A549 (cell line): ENCODE results near the gene OPRD1. TPM values are rescaled to one million over a fixed set of nuclear protein-coding genes. Genes with fewer than 3 reads are reported as not detected.
"Not testable (repeated sequence)": the region's sequence is repeated elsewhere in the genome, so short reads cannot be mapped to it uniquely, and the experiment has no call there.

ENCODE experiments used
- ATAC-seq, 2 experiments: fragments of 200-7000 bp in 1 of 2; fragments of >200 bp in 1 of 2; cut with Nextera tagmentation in 1 of 2; cut with Tn5 transposase in 1 of 2; 3 replicates each; pipeline versions ENCODE4 v1.8.0 to v1.9.1; 2018 to 2020; ENCODE audit warnings: mild to moderate bottlenecking in 1 of 2, moderate library complexity in 1 of 2
- CTCF ChIA-PET: fragments of 300-600 bp; sonication (Branson Sonifier 250); formaldehyde crosslinking; extraction: SDS; loops from one replicate; lab custom pipeline; 2021; ENCODE audit warnings: antibody characterized with exemption, inconsistent platforms; lab: Yijun Ruan, JAX
- POLR2A ChIA-PET: fragments of 350-600 bp; formaldehyde crosslinking; extraction: SDS; loops from one replicate; lab custom pipeline; 2021; ENCODE audit warnings: antibody characterized with exemption, inconsistent platforms; lab: Yijun Ruan, JAX
- DNase-seq, 2 experiments: peaks; one replicate each; pipeline versions ENCODE4 v3.0.0 to v3.0.0-alpha.2; 2011 to 2016; ENCODE audit warnings: low read depth in 1 of 2, low spot score in 1 of 2
- FAIRE-seq: peaks from 2 replicates; lab custom pipeline; 2011; peaks lifted over from hg19 to GRCh38; lab: Jason Lieb, UNC
- H3K27ac ChIP-seq, 2 experiments: fragments of >200 bp; sonication (Bioruptor Twin); formaldehyde crosslinking; 3 replicates each; pipeline ENCODE4 v1.5.1; 2016 to 2017
- H3K4me1 ChIP-seq: fragments of >200 bp; sonication (Bioruptor Twin); formaldehyde crosslinking; 3 replicates; pipeline ENCODE4 v1.6.1; 2016
- H3K4me2 ChIP-seq: fragments of >200 bp; sonication (Bioruptor Twin); formaldehyde crosslinking; 3 replicates; pipeline ENCODE4 v1.6.1; 2016
- H3K4me3 ChIP-seq: fragments of >200 bp; sonication (Bioruptor Twin); formaldehyde crosslinking; 3 replicates; pipeline ENCODE4 v1.5.1; 2016
- H3K9me3 ChIP-seq: fragments of >200 bp; sonication (Bioruptor Twin); formaldehyde crosslinking; 3 replicates; pipeline ENCODE4 v1.6.1; 2016
- CBX2 ChIP-seq: fragments of 200-600 bp; sonication (generic); IDR thresholded peaks from 2 replicates; pipeline ENCODE4 v1.6.1; 2016; ENCODE audit warnings: low read depth, mild to moderate bottlenecking, borderline replicate concordance
- CHD4 ChIP-seq: fragments of 200-600 bp; sonication (generic); IDR thresholded peaks from 2 replicates; pipeline ENCODE4 v1.6.1; 2016; ENCODE audit warnings: antibody characterized with exemption, mild to moderate bottlenecking, borderline replicate concordance
- HEYL ChIP-seq: fragments of 250-450 bp; sonication (Bioruptor Pico); IDR thresholded peaks from 2 replicates; pipeline ENCODE4 v1.8.0; 2021; ENCODE audit warnings: mild to moderate bottlenecking, moderate library complexity
- JUNB ChIP-seq: fragments of >200 bp; sonication (Bioruptor Twin); formaldehyde crosslinking; IDR thresholded peaks from 2 replicates; pipeline ENCODE4 v1.6.1; 2016
- KDM5A ChIP-seq: fragments of 200-600 bp; sonication (generic); IDR thresholded peaks from 2 replicates; pipeline ENCODE4 v1.6.1; 2016; ENCODE audit warnings: antibody characterized with exemption, mild to moderate bottlenecking
- MAFK ChIP-seq: fragments of 450-650 bp; IDR thresholded peaks from 2 replicates; pipeline ENCODE4 v1.6.1; 2014; ENCODE audit not compliant: partially characterized antibody
- MAZ ChIP-seq: fragments of 150-350 bp; IDR thresholded peaks from 2 replicates; pipeline ENCODE4 v1.6.1; 2014; ENCODE audit warnings: antibody characterized with exemption, low read depth, low read length, borderline replicate concordance
- PHF8 ChIP-seq: fragments of 200-600 bp; sonication (generic); IDR thresholded peaks from 2 replicates; pipeline ENCODE4 v1.6.1; 2016; ENCODE audit warnings: low read depth, mild to moderate bottlenecking, antibody characterized with exemption, moderate library complexity, borderline replicate concordance
- RAD21 ChIP-seq, 2 experiments: fragments of >200 bp in 1 of 2; sonication (Bioruptor Twin) in 1 of 2; formaldehyde crosslinking in 1 of 2; IDR thresholded peaks in 1 of 2; conservative IDR thresholded peaks in 1 of 2; 2 replicates in 1 of 2; 3 replicates in 1 of 2; pipeline ENCODE4 v1.6.1; 2012 to 2018; ENCODE audit warnings: inconsistent platforms in 1 of 2
- SMC3 ChIP-seq: fragments of >200 bp; sonication (Bioruptor Twin); formaldehyde crosslinking; IDR thresholded peaks from 3 replicates; pipeline ENCODE4 v1.6.1; 2018; ENCODE audit warnings: inconsistent platforms
- TFCP2L1 ChIP-seq: fragments of 250-450 bp; sonication (Bioruptor Pico); IDR thresholded peaks from 2 replicates; pipeline ENCODE4 v1.5.0; 2021; ENCODE audit warnings: mild to moderate bottlenecking
- WGBS: methylation state at CpG from one replicate; pipeline ENCODE4 v1.1.6; 2017; ENCODE audit errors: missing lambda C conversion rate; 5-methylcytosine and 5-hydroxymethylcytosine counted together
- polyA plus RNA-seq, 4 experiments: library from polyadenylated mRNA; depleted of rRNA in 3 of 4; stranded (reverse); fragments of >200 nt; fragmentation: RNase III in 1 of 4; extraction: RNeasy Plus Mini Kit Qiagen cat#74134 plus additional on column Dnase treatment in 1 of 4; gene quantifications; 2 replicates in 3 of 4; 3 replicates in 1 of 4; pipeline ENCODE4 v1.2.3, GENCODE V29; 2011 to 2017
- TF ChIP-seq, protein P1 (sequence below): fragments of >200 bp; sonication (Bioruptor Twin); formaldehyde crosslinking; IDR thresholded peaks from 3 replicates; pipeline ENCODE4 v1.5.1; 2016
- TF ChIP-seq, protein P2 (sequence below): fragments of >200 bp; sonication (Bioruptor Twin); formaldehyde crosslinking; IDR thresholded peaks from 3 replicates; pipeline ENCODE4 v1.6.1; 2016

The OPRD1 gene
- polyA plus RNA-seq, 2 of the 4 experiments (the other 2 are of a cell fraction), result not detected

GRCh38 chr1:28845786-28846543 is 34.0 kb downstream of the OPRD1 start:
- DNase-seq (peak in 1 of 2 experiments; percentile 50), FAIRE-seq (no peak), ATAC-seq (peak; percentile 90 to 95)
- Histone ChIP-seq H3K4me3 (no peak overlapping the region), H3K4me1 (no peaks in the 10 kb centered on the region), H3K27ac (no peak overlapping the region), H3K4me2 (peak overlapping the region; percentile 24; the same call in 1 of the 3 replicates), H3K9me3 (no peaks in the 10 kb centered on the region)
- 46% methylated on average over 6 of the region's 8 CpGs for WGBS
- ChIA-PET POLR2A (interaction anchor here (0.7 kb wide), 1 partner anchor 364 kb away, joined by 3 read pairs; no protein-coding TSS in a partner anchor), CTCF (interaction anchor here (0.6 to 2.8 kb wide), 6 partner anchors 10 to 170 kb away, joined by 3 to 12 read pairs (median 3); no protein-coding TSS in a partner anchor)
- TF ChIP-seq, protein P1, sequence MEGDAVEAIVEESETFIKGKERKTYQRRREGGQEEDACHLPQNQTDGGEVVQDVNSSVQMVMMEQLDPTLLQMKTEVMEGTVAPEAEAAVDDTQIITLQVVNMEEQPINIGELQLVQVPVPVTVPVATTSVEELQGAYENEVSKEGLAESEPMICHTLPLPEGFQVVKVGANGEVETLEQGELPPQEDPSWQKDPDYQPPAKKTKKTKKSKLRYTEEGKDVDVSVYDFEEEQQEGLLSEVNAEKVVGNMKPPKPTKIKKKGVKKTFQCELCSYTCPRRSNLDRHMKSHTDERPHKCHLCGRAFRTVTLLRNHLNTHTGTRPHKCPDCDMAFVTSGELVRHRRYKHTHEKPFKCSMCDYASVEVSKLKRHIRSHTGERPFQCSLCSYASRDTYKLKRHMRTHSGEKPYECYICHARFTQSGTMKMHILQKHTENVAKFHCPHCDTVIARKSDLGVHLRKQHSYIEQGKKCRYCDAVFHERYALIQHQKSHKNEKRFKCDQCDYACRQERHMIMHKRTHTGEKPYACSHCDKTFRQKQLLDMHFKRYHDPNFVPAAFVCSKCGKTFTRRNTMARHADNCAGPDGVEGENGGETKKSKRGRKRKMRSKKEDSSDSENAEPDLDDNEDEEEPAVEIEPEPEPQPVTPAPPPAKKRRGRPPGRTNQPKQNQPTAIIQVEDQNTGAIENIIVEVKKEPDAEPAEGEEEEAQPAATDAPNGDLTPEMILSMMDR, result peak; percentile 11; the same call in 1 of the 3 replicates
- TF ChIP-seq RAD21 (conservative IDR thresholded peaks at IDR 0.05 in 1 of 2, IDR thresholded peaks at IDR 0.05 in 1 of 2) (peak in 1 of 2 experiments; percentile 29; a peak in 2 of 5 replicates), KDM5A (no peak), TFCP2L1 (CRISPR knock-in tag) (no peak), HEYL (CRISPR knock-in tag) (no peak)
- TF ChIP-seq, protein P2, sequence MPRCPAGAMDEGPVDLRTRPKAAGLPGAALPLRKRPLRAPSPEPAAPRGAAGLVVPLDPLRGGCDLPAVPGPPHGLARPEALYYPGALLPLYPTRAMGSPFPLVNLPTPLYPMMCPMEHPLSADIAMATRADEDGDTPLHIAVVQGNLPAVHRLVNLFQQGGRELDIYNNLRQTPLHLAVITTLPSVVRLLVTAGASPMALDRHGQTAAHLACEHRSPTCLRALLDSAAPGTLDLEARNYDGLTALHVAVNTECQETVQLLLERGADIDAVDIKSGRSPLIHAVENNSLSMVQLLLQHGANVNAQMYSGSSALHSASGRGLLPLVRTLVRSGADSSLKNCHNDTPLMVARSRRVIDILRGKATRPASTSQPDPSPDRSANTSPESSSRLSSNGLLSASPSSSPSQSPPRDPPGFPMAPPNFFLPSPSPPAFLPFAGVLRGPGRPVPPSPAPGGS, result no peak

GRCh38 chr1:28847207-28847606 is 35.2 kb downstream of the OPRD1 start:
- WGBS, result 86% methylated on average over 6 of the region's 6 CpGs
- H3K4me3 ChIP-seq, H3K4me2 ChIP-seq, POLR2A ChIA-PET, DNase-seq, FAIRE-seq, ATAC-seq, H3K27ac ChIP-seq, H3K9me3 ChIP-seq, H3K4me1 ChIP-seq: not testable (repeated sequence)
- CTCF ChIA-PET, result interaction anchor here (0.7 to 2.8 kb wide), 3 partner anchors 10 to 73 kb away, joined by 3 to 12 read pairs (median 3); no protein-coding TSS in a partner anchor

DNA sequence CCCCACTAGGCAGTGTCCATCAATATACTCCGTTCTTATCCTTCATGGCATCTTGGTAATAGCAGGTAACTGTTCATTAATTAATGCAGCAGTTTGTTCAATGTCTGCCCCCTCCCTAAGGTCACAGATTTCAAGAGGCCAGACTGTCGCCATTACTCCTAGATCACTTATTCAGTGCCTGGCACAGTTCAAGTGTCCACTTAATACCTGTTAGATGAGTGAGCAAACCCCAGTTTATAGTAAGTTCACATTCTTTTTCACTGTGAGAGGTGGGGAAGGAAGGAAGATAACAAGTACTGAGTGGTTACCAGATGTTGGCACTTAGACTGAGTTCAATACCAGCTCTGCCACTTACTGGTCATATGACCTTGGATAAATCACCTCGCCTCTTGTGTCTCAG is 36.4 kb downstream of the OPRD1 start:
- ATAC-seq (no peak), DNase-seq (no peak), FAIRE-seq (no peak)
- POLR2A ChIA-PET, result no interaction called here
- TF ChIP-seq SMC3 (no peak), PHF8 (no peak), MAZ (no peak), KDM5A (no peak), TFCP2L1 (CRISPR knock-in tag) (no peak), CHD4 (no peak), CBX2 (no peak)
- CTCF ChIA-PET, result interaction anchor here (2.8 kb wide), 1 partner anchor 64 kb away, joined by 12 read pairs; no protein-coding TSS in a partner anchor
- Histone ChIP-seq H3K9me3 (no peaks in the 10 kb centered on the region), H3K27ac (no peak overlapping the region), H3K4me3 (no peak overlapping the region), H3K4me2 (no peak overlapping the region), H3K4me1 (no peaks in the 10 kb centered on the region)
- WGBS, result 79% methylated on average over 3 of the region's 3 CpGs

DNA sequence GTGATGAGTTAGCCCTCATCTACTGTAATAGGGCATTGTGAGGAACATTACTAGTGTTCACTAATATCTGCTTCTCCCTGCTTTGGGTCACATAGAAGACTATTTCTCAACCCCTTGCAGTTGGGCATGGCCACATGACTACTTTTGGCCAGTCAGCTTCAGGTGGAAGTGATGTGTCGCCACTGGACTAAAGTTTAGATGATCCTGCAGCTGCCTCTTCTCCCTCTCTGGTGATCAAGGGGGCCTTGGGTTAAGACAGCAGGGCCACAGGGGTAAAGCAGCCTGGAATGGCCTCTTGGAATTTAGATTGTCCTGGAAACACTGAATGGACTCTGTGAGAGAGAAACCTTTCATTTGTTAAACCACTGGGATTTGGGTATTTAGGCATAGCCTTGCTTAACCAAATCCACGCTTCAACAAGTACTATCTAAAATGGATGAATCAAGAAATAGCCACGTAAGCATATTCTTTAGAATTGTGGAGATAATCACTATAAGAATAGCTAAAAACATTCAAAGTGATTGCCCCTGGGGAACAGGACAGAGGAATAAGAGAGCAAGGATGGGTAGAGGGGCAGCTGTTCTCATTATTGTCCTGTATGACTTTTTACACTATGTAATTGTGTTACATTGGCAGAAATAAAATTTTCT is 41.2 kb downstream of the OPRD1 start:
- FAIRE-seq (no peak), ATAC-seq (no peak)
- H3K27ac ChIP-seq, result no peak overlapping the region
- no peaks in the 10 kb centered on the region for H3K9me3 ChIP-seq
- no peak overlapping the region for H3K4me2 ChIP-seq
- no peak overlapping the region for H3K4me3 ChIP-seq
- 75% methylated on average over 3 of the region's 3 CpGs for WGBS
- H3K4me1 ChIP-seq, result no peaks in the 10 kb centered on the region
- CTCF ChIA-PET, result interaction anchor here (1.0 to 2.1 kb wide), 3 partner anchors 13 to 68 kb away, joined by 3 to 7 read pairs (median 5); no protein-coding TSS in a partner anchor
- TF ChIP-seq JUNB (no peak), CHD4 (no peak), MAFK (peak; percentile 79)
- TF ChIP-seq, all 56 proteins: peak for 1
- DNase-seq, result no peak
- POLR2A ChIA-PET, result no interaction called here

GRCh38 chr1:28854406-28854805 is 42.4 kb downstream of the OPRD1 start:
- CTCF ChIA-PET, result interaction anchor here (0.6 to 2.1 kb wide), 5 partner anchors 12 to 322 kb away, joined by 3 to 7 read pairs (median 4); no protein-coding TSS in a partner anchor
- WGBS, result 75% methylated on average over 7 of the region's 7 CpGs
- DNase-seq, H3K4me3 ChIP-seq, FAIRE-seq, H3K27ac ChIP-seq, H3K4me2 ChIP-seq, ATAC-seq, H3K9me3 ChIP-seq, H3K4me1 ChIP-seq, POLR2A ChIA-PET: not testable (repeated sequence)
